Neural crest cell (in vitro differentiated cells): ENCODE measurements around the gene LIN7A. TPM values are rescaled to one million over a fixed set of nuclear protein-coding genes. Genes with fewer than 3 reads are reported as not detected.

Experiments
- DNase-seq: peaks from one replicate; pipeline ENCODE4 v3.0.0; 2021; ENCODE audit warnings: low read depth, mixed read lengths, low spot score
- H3K27ac Mint-ChIP-seq: one replicate; pipeline ENCODE4 v1.8.0; 2021; ENCODE audit warnings: mild to moderate bottlenecking, mixed read lengths; ENCODE audit not compliant: unreplicated experiment
- H3K27me3 Mint-ChIP-seq: 2 replicates; pipeline ENCODE4 v1.8.0; 2021; ENCODE audit warnings: low read depth, mild to moderate bottlenecking, mixed read lengths
- H3K36me3 Mint-ChIP-seq: 2 replicates; pipeline ENCODE4 v1.8.0; 2021; ENCODE audit warnings: low read depth, mild to moderate bottlenecking, mixed read lengths
- H3K4me1 Mint-ChIP-seq: 2 replicates; pipeline ENCODE4 v1.8.0; 2021; ENCODE audit warnings: mixed read lengths
- H3K4me3 Mint-ChIP-seq: one replicate; pipeline ENCODE4 v1.8.0; 2021; ENCODE audit warnings: mild to moderate bottlenecking, mixed read lengths
- H3K9me3 Mint-ChIP-seq: 2 replicates; pipeline ENCODE4 v1.8.0; 2021; ENCODE audit warnings: mixed read lengths
- total RNA-seq: library from RNA; stranded (reverse); gene quantifications from 2 replicates; pipeline ENCODE4 v1.2.1, GENCODE V29; 2021
- TF ChIP-seq, protein P1 (sequence below): fragments of 200-600 bp; sonication (generic); conservative IDR thresholded peaks from 2 replicates; pipeline ENCODE4 v1.5.0; 2021; ENCODE audit warnings: antibody characterized with exemption, mild to moderate bottlenecking

Gene LIN7A
- total RNA-seq, 1 donor from 2014 or later, result 5.8 TPM

DNA sequence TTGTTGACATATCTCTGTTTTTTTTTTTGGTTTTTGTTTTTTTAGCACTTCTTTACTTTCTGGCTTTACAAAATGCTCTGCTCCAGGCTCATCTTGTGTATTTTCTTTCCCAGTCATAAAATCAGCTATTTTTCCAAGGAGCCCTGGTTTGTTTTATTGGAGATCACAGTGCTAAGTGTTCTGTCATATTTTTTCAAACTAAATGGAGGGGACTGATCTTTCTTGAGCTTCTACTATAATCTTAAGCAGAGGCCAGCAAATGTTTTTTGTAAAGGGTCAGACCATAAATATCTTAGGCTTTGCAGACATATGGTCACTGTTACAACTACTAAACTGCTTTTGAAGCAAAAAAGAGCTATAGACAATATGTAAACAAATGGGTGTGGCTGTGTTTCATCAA is 30.6 kb upstream of the LIN7A start:
- no peak for DNase-seq
- Mint-ChIP-seq H3K27me3 (no peaks in the 10 kb centered on the region), H3K9me3 (peaks cover 2% of the 10 kb centered on the region), H3K27ac (no peak overlapping the region), H3K4me1 (peaks cover 3% of the 10 kb centered on the region), H3K4me3 (no peak overlapping the region), H3K36me3 (no peaks in the 10 kb centered on the region)
- TF ChIP-seq, protein P1, sequence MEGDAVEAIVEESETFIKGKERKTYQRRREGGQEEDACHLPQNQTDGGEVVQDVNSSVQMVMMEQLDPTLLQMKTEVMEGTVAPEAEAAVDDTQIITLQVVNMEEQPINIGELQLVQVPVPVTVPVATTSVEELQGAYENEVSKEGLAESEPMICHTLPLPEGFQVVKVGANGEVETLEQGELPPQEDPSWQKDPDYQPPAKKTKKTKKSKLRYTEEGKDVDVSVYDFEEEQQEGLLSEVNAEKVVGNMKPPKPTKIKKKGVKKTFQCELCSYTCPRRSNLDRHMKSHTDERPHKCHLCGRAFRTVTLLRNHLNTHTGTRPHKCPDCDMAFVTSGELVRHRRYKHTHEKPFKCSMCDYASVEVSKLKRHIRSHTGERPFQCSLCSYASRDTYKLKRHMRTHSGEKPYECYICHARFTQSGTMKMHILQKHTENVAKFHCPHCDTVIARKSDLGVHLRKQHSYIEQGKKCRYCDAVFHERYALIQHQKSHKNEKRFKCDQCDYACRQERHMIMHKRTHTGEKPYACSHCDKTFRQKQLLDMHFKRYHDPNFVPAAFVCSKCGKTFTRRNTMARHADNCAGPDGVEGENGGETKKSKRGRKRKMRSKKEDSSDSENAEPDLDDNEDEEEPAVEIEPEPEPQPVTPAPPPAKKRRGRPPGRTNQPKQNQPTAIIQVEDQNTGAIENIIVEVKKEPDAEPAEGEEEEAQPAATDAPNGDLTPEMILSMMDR, result no peak

GRCh38 chr12:80967565-80967964 is 29.8 kb upstream of the LIN7A start:
- Mint-ChIP-seq H3K27ac (no peak overlapping the region), H3K9me3 (peaks cover 2% of the 10 kb centered on the region), H3K4me1 (peaks cover 3% of the 10 kb centered on the region), H3K27me3 (no peaks in the 10 kb centered on the region), H3K36me3 (no peaks in the 10 kb centered on the region), H3K4me3 (no peak overlapping the region)
- DNase-seq, result no peak
- TF ChIP-seq, protein P1, result no peak

DNA sequence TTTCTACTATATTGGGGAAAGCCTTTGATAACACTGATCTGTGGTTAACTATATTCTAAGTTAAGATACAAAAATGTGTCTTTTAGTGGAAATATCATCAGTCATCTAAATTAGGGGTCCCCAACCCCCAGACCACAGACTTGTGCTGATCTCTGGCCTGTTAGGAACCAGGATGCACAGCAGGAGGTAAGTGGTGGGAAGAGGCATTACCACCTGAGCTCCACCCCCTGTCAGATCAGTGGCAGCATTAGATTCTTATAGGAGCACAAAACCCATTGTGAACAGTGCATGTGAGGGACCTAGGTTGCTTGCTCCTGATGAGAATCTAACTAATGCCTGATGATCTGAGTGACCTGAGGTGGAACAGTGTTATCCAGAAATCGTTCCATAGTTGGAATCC is 28.3 kb upstream of the LIN7A start:
- Mint-ChIP-seq H3K27ac (no peak overlapping the region), H3K36me3 (no peaks in the 10 kb centered on the region), H3K4me1 (peaks cover 3% of the 10 kb centered on the region), H3K9me3 (peaks cover 3% of the 10 kb centered on the region), H3K27me3 (no peaks in the 10 kb centered on the region), H3K4me3 (no peak overlapping the region)
- DNase-seq, result no peak
- TF ChIP-seq, protein P1, result no peak

DNA sequence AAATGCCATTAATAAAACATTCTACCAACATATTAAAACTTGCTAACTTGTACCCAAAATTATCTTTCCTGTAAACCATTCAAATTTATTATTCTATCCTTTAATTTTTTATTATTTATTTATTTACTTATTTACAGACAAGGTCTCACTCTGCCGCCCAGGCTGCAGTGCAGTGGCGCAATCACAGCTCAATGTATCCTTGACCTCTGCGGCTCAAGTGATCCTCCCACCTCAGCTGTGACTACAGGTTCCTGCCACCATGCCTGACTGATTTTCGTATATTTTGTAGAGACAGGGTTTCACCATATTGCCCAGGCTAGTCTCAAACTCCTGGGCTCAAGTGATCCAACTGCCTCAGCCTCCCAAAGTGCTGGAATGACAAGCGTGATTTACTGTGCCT is 20.4 kb upstream of the LIN7A start:
- no peak overlapping the region for H3K27ac Mint-ChIP-seq
- no peaks in the 10 kb centered on the region for H3K27me3 Mint-ChIP-seq
- no peak overlapping the region for H3K4me3 Mint-ChIP-seq
- peaks cover 4% of the 10 kb centered on the region for H3K4me1 Mint-ChIP-seq
- peaks cover 4% of the 10 kb centered on the region for H3K9me3 Mint-ChIP-seq
- TF ChIP-seq, protein P1, result no peak
- H3K36me3 Mint-ChIP-seq, result no peaks in the 10 kb centered on the region
- DNase-seq, result no peak

- Mint-ChIP-seq H3K27ac (no peak overlapping the region), H3K4me1 (peaks cover 4% of the 10 kb centered on the region), H3K9me3 (no peaks in the 10 kb centered on the region), H3K4me3 (no peak overlapping the region), H3K27me3 (no peaks in the 10 kb centered on the region), H3K36me3 (no peaks in the 10 kb centered on the region)
- TF ChIP-seq, protein P1, result no peak
- DNase-seq, result no peak
These were observed 17.3 kb upstream of the LIN7A start for GRCh38 chr12:80954857-80955520.
